ENCODE results near the gene IFITM2.

Gene IFITM2

DNA sequence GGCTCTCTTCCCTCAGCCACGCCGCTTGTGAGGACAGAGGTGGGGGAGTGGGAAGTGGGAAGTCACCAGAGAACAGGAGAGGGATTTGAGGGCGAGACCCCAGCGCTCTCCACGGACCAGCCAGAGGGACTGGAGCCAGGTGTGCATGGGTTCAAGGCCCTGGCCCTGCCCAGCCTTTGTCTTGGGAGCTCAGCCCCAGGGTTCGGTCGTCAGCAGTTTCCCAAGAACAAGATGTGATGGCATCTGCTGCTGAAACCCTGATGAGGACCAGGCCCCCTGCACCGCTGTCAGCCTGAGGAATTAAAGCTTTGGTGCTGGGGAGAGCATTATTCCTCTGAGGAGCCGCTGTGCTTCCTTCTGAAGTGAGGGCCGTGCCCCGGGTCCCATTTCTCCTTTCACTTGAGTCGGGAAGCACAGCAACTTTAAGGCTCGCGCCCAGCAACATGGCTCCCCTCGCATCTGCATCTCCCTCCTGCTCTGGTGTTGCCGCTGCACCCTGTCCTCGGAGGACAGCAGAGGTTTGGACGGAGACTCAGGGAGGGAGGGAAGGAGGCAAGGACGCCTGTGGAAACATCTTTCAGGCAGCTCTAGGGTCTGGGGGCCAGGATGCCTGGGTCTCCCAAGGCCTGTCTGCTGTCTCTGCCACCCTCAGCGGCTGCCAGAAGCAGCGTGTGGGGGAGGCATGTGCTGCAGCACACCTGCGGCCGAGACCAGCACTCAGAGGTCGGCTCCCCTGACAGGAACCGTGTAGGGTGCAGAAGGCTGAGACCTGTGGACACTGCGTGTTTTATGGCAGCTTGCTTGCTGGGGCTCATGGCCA lies 12.1 kb upstream of the IFITM2 start:
- CTCF ChIA-PET = no interaction called here
- TF ChIP-seq, protein P1, sequence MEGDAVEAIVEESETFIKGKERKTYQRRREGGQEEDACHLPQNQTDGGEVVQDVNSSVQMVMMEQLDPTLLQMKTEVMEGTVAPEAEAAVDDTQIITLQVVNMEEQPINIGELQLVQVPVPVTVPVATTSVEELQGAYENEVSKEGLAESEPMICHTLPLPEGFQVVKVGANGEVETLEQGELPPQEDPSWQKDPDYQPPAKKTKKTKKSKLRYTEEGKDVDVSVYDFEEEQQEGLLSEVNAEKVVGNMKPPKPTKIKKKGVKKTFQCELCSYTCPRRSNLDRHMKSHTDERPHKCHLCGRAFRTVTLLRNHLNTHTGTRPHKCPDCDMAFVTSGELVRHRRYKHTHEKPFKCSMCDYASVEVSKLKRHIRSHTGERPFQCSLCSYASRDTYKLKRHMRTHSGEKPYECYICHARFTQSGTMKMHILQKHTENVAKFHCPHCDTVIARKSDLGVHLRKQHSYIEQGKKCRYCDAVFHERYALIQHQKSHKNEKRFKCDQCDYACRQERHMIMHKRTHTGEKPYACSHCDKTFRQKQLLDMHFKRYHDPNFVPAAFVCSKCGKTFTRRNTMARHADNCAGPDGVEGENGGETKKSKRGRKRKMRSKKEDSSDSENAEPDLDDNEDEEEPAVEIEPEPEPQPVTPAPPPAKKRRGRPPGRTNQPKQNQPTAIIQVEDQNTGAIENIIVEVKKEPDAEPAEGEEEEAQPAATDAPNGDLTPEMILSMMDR (conservative IDR thresholded peaks at IDR 0.05; ENCODE audit: low read depth) = no peak
- POLR2A ChIA-PET (ENCODE audit: low non-redundant PET) = no interaction called here
- H3K27ac ChIP-seq = no peak overlapping the region
- DNase-seq (ENCODE audit: low spot score) = no peak

DNA sequence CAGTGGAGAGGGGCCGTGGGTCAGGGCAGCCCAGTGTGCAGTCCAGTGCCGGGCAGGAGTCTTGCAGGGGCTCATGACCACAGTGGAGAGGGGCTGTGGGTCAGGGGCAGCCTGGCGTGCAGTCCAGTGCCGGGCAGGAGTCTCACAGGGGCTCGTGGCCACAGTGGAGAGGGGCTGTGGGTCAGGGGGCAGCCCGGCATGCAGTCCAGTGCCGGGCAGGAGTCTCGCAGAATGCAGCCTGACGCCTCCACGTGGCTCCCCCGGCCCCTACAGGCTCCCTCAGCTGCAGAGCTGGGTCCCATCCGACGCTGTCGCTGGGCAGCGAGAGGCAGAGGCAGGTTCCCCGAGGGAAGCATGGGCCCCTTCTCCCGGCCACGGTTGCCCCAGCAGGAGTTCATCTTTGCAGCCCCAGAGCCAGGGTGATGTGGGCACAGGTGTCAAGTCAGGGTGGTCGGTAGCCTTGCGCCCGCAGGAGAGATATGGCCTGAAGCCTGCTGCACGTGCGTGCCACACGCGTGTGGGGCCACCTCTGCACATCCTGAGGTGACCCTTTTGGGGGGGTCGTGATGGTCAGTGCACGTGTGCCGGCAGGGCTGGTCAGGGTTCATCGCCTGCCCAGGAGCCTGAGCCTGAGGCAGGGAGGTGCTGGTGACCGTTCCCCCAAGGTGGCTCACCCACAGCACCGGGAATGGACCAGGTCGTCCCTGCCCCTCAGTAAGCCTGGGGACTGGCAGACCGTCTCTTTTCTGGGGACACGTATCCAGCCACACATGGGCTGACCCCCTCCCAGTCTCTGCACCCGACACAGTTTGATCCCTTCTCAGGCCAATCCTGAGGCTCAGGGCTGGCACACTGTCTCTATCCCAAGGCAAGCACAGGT lies 11.2 kb upstream of the IFITM2 start:
- TF ChIP-seq, protein P1 (conservative IDR thresholded peaks at IDR 0.05; ENCODE audit: low read depth) = no peak
- peak overlapping the region; percentile 9; the same call in 1 of the 2 replicates for H3K27ac ChIP-seq
- DNase-seq (ENCODE audit: low spot score) = no peak
- ChIA-PET POLR2A (ENCODE audit: low non-redundant PET) (no interaction called here), CTCF (no interaction called here)

DNA sequence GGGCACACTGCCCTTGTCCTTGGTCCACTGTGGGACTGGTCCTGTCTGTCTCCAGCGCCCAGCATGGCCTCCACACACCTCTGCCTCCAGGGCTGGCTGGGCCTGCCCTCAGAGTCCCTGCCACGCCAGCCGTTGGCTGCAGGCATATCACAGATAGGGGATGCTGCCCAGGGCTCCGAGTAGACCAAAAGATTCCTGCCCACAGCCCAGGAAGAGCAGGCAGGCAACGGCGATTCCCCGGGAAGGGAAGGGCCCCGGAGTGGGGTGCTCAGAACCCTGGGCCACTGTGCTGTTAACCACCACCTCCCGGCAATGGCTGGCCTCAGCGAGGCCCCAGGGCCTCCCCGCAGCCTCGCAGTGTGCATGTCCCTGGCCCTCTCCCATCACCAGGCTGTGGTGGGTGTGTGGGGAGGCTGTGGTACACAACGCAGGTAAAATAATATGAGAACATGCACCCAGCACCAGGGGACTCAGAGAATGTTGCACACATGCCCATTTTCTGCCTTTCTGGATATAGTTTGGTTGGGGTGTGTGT lies 10.5 kb upstream of the IFITM2 start:
- POLR2A ChIA-PET (ENCODE audit: low non-redundant PET) = no interaction called here
- no peak for DNase-seq (ENCODE audit: low spot score)
- TF ChIP-seq, protein P1 (conservative IDR thresholded peaks at IDR 0.05; ENCODE audit: low read depth) = no peak
- H3K27ac ChIP-seq = peak overlapping the region; percentile 9; the same call in 1 of the 2 replicates
- CTCF ChIA-PET = no interaction called here

DNA sequence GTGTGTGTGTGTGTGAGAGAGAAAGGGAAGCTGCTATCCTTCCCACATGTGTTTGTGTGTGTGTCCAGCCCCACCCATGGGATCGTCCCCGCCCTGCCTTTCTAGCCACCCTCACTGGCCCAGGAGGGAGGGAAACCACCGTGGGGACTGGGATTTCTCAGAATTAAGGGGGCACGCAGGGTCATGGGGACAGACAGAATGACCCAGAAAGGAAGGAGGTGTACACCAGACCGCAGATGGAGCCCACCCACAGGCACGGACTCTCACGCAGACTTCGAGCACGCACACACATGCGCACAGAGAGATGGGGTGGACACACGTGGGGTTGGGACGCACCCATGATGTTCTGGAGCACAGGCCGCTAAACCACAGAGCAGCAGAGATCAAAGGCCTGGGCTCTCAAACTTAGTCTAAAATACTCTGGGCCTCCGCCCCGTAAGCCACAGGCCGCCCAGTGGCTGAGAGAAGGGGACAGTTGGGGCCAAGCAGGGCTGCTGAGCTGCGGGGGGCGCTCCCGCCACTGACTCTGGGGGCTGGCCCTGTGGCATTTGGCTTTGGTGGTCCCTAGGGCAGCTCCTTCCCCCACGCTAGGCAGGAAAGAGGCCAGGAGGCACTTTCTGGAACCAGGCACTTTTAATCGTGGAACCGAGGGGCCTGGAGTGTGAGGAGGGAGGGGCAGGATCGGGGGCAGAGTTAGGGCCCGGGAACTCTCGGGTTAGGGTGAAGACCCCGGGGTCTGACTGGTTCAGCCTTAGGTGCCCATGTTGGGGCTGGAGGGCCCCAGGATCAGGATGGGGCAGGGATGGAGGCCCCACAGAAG lies 9.8 kb upstream of the IFITM2 start:
- H3K27ac ChIP-seq = peak overlapping the region; percentile 9; the same call in 1 of the 2 replicates
- DNase-seq (ENCODE audit: low spot score) = no peak
- ChIA-PET CTCF (no interaction called here), POLR2A (ENCODE audit: low non-redundant PET) (interaction anchor here (0.6 kb wide), 1 partner anchor 56 kb away, joined by 3 read pairs; no protein-coding TSS in a partner anchor)
- TF ChIP-seq, protein P1 (conservative IDR thresholded peaks at IDR 0.05; ENCODE audit: low read depth) = no peak

DNA sequence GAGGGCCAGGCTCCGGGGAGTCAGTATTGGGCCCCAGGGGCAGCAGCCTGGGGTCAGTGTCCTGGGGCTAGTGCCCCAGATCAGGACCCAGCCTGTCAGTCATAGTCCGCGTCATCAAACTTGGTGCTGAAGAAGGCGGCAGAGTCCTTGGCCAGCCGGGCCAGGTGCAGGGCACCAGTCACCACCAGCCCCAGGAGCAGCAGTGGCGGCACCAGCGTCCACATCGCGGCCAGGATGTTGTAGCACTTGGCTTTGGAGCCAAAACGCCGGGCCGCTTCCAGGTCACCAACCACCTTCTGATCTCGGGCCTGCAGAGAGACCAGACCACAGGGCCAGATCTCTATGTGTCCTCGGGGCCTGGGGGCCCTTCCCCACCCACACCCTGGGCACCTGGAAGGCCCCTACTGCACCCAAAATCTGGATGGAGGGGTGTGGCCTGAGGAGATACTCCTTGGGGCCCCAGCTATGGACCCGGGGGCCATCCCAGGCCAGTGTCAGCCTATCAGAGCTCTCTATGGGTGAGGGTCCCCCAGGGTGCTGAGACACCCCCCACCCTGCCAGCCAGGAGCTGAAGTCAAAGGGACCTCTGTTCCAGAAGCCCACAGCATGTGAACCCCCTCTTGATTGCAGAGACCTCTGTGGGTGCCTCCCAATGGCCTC lies 9.1 kb upstream of the IFITM2 start:
- POLR2A ChIA-PET (ENCODE audit: low non-redundant PET) = no interaction called here
- H3K27ac ChIP-seq = no peak overlapping the region
- DNase-seq (ENCODE audit: low spot score) = no peak
- TF ChIP-seq, protein P1 (conservative IDR thresholded peaks at IDR 0.05; ENCODE audit: low read depth) = no peak
- CTCF ChIA-PET = no interaction called here

Measured in RWPE1 (cell line).